Umbilical cord (tissue), 2 donors: ENCODE data around the gene VWF. TPM values are rescaled to one million over a fixed set of nuclear protein-coding genes. Genes with fewer than 3 reads are reported as not detected.
"Not testable (repeated sequence)": the region's sequence is repeated elsewhere in the genome, so short reads cannot be mapped to it uniquely, and the experiment has no call there.

Experiments used
- DNase-seq: peaks from one replicate; pipeline ENCODE4 v3.0.0-alpha.2; 2015; ENCODE audit warnings: low spot score
- total RNA-seq: library from RNA; depleted of rRNA; stranded (reverse); fragments of >200 nt; gene quantifications from one replicate; pipeline ENCODE4 v1.2.3, GENCODE V29; 2014; ENCODE audit warnings: low replicate concordance; ENCODE audit not compliant: insufficient read depth

Gene VWF
- total RNA-seq, 1 donor from 2014 or later: 99.9 TPM

GRCh38 chr12:6036509-6036908 lies 88.0 kb downstream of the VWF start:
- no peak for DNase-seq

DNA sequence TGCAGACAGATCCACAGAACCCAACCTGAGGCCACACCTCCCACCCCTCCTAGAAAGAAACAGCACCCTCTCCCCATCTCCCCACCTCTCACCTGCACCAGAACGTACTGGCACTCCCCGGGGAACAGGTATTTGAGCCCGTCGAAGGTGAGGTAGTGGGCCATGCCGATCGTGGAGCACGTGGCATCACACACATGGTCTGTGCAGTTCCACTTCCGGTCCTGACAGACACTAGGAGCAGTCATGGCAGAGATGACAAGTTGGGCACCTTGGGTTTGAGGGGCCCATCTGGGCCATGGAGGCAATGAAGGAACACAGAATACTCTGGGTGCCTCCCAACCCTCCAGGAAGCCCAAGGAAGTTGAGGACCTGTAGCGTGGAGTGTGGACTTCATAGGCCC lies 89.9 kb downstream of the VWF start:
- DNase-seq: no peak

- no peak for DNase-seq
Observed at GRCh38 chr12:6033546-6033945, 90.9 kb downstream of the VWF start.

DNA sequence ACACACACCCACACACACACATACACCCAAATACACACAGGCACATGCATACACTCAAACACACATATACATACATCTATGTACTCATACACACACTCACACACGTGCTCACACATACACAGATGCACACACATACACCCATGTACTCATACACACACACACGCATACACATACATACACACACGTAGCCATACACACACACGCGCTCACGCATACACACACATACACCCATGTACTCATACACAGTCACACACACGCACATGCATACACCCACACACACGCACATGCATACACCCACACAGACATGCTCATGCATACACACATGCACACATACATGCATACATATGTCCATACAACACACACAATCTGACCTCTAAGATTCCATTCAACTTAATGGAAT lies 91.7 kb downstream of the VWF start:
- DNase-seq: no peak

- DNase-seq: no peak
Observed at GRCh38 chr12:6031001-6031400, 93.5 kb downstream of the VWF start.

DNA sequence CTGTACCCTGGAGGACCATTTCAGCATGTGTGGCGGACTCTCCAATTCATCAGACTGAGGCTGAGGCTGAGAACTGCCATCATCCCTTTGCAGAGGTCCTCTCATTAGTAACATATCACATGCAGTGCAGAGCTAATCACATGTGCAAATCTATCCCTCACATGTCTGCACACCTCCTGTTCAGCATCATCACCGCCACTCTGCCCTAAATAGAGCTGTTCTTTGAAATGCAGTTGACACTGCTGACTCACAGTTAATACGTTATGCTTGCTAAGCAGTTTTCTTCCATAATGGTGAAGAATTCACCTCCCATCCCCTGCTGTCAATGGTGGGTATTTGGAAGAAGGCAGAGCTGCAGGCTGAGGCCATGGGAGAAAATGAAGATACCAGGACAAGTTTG lies 94.4 kb downstream of the VWF start:
- no peak for DNase-seq

DNA sequence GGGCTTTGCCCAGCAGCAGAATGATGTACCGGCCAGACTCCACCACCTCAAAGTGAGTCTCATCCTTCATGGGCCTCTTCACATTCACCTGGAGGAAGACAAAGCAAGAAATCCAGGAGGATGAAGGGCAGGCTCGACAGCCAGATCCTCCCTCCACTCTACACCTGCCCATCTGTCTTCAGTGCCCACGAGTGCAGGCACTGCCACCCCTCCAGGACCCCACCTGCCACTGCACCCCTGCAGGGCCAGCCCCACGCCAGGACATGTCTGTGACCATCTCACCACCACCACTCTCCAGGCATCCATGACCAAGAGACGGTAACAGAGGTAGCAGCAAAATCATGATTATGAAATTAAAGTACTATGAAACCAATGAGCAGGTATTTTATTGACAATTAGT lies 95.1 kb downstream of the VWF start:
- DNase-seq: no peak

DNA sequence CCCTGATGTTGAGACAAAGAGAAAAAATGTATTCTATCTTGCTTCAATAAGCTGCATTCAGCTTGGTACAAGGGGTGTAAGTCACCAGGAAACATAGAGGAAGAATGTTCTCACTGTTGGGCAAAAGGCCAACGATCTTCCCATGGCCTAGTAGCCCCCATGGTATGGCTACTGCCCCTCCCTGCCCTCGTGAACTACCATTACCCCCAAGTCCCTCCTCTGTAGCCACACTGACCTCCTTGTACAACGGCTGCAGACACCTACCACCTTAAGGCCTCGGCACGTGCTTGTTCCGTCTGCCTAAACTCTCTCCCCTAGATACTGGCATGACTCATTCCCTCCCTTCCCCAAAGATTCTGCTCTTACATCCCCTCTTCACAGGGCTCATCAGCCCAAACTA lies 97.5 kb downstream of the VWF start:
- no peak for DNase-seq

DNA sequence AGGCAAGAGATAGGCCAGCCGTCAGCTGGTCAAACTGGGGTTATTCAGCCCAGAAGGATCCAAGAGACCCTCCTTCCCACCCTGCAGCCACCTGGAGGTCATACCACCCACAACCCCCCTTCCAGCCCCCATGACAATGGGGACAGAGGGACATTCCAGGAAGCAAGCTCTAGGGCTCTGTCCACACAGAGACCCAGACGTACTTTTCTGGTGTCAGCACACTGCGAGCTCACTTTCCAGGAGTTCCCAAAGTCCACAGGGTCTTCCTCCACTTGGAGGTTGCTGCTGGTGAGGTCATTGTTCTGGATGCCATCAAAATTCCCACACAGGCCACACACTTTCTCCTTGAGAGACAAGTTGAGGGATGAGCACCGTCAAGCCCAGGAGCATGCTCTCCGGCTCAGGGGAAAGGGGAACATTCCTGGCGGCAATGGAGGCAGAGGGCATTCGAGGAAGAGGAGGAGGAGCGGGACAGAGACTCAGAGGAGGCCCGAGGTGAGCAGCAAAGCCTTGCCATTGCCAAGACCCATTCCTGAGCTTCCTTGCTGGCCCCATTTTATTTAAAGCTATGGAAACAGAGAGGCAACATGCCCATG lies 98.7 kb downstream of the VWF start:
- DNase-seq: not testable (repeated sequence)

DNA sequence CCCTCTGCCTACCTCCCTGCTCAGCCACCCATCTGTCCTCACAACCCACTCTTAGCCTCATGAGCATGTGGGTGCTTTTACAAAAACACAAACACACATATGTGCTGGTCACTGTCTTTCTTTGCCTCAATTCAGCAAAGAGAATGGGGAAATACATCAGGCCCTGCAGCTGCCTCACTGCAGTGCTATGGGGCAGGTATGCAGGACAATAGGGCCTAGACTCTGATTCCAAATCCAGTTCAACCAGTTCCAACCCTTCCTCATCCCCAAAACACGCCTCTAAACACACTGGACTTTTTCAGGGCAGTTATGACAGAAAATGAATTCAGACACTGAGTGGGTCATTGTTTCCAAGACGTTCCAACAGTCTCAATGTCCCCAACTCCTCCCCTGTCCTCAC lies 100.4 kb downstream of the VWF start:
- DNase-seq: peak; percentile 9

DNA sequence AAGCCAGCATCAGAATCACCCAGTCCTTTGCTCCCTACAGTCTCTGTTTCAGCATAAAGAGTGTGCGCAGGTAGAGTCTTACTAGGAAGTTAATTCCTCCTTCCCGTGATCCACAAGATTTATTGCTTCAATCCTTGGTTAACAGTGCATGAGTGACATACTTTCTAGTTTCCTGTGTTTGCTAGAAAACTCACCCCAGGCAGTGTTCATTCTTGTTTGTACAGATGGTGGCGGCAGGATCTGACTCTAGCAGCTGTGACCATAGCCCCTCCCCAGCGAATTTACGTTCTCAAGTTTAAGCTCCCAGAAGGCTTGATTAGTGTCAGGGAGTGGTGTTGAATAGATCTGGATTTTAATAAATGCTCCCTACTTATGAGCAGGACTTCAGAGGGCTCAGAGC lies 103.5 kb downstream of the VWF start:
- peak; percentile 27 for DNase-seq

- DNase-seq: not testable (repeated sequence)
Observed at GRCh38 chr12:6020511-6020910, 104.0 kb downstream of the VWF start.

- not testable (repeated sequence) for DNase-seq
Observed at GRCh38 chr12:6019256-6019655, 105.2 kb downstream of the VWF start.

DNA sequence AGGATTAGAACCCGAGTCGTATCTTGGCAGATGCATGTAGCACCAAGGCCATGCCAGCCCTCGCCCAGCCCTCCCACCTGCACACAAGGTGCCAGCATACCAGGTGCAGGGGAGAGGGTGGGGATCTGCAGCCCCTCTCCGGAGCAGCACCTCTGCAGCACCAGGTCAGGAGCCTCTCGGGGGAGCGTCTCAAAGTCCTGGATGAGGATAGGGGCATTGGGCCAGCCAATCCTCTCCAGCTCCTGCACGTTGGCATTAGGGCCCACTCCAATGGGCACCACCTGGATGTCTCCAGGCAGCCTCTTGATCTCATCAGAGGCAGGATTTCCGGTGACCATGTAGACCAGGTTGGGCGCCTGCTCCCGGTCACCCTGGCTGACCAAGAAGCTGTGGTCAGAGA lies 106.2 kb downstream of the VWF start:
- DNase-seq: no peak

- no peak for DNase-seq
Observed at GRCh38 chr12:6016756-6017155, 107.7 kb downstream of the VWF start.

DNA sequence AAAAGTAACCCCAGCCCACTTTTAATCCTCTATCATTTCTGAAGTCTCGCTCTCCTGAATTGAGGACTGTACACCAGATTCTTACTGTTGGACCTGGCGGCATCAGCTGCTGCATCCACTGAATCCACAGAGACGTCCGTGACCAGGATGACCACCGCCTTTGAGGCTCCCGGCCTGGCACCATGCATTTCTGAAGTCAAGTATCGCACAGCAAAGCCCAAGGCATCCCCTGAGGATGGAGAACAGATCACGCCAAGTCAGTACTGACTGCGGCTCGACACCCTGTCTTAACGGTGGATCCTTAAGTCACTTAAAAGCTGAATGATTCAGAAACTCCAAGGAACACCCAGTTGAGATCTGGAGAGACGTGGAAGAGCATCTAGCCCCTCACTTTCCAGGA lies 108.5 kb downstream of the VWF start:
- not testable (repeated sequence) for DNase-seq

GRCh38 chr12:6015271-6015670 lies 109.2 kb downstream of the VWF start:
- DNase-seq: not testable (repeated sequence)

DNA sequence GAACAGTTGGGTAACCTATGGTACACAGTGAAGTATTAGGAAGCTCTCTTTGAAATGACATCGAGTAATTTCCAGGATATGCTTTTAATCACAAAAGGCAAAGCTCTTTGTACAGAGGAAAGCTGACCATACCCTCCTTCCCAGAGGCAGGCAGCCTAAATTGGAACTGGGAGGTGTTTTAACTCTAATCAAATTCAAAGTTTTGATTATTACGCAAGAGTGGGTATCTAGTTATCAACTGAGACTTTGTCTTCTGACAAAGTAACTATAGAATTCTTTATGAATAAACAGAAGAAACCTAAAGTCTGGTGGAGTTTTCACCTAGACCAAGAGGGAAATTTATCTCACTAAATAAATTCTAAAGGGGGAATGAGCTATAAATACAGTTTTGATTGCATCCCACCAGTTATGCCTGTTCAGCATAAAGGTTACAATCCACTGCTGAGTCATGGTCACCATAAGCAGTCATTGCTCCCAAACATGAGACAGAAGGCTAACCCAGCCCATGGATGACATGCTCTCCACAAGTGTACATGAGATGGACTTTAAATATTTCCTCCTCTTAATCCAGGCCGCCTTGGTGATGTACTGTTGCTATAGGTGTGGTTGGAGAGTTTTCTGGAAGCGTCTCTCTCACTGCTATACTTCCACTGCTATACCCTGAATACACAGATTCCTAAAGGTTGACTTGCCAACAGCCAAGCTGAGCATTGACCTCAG lies 113.7 kb downstream of the VWF start:
- DNase-seq: not testable (repeated sequence)

GRCh38 chr12:5997260-5997659 lies 127.2 kb downstream of the VWF start:
- no peak for DNase-seq

GRCh38 chr12:5996459-5996858 lies 128.0 kb downstream of the VWF start:
- DNase-seq: no peak

- peak; percentile 2 for DNase-seq
Observed at GRCh38 chr12:5989621-5990020, 134.8 kb downstream of the VWF start.

GRCh38 chr12:5988659-5989116 lies 135.8 kb downstream of the VWF start:
- peak; percentile 65 for DNase-seq

- DNase-seq: no peak
Observed at GRCh38 chr12:5988088-5988487, 136.4 kb downstream of the VWF start.
